Natural killer cell (primary cell): ENCODE data around the gene CD72. TPM values are rescaled to one million over a fixed set of nuclear protein-coding genes. Genes with fewer than 3 reads are reported as not detected.

Experiments used
- ATAC-seq, 3 donors: fragments of 150-1000 bp in 2 of 3; fragments of 200-7000 bp in 1 of 3; cut with Tn5 transposase; 1 replicate in 1 of 3; 2 replicates in 2 of 3; pipeline ENCODE4 v1.10.0; 2021; ENCODE audit warnings: mild to moderate bottlenecking in 2 of 3, moderate library complexity in 2 of 3
- DNase-seq, 2 donors: peaks; one replicate each; pipeline versions ENCODE4 v3.0.0 to v3.0.0-alpha.2; 2013 to 2021; ENCODE audit warnings: mixed read lengths in 1 of 2
- H3K27ac ChIP-seq: one replicate; pipeline ENCODE4 v1.5.1; 2013; ENCODE audit warnings: mild to moderate bottlenecking, low read length
- H3K27me3 ChIP-seq: one replicate; pipeline ENCODE4 v1.6.1; 2013; ENCODE audit warnings: low read length; ENCODE audit not compliant: control insufficient read depth, insufficient read depth
- H3K36me3 ChIP-seq: one replicate; pipeline ENCODE4 v1.6.1; 2013; ENCODE audit warnings: low read length; ENCODE audit not compliant: control insufficient read depth, insufficient read depth
- H3K4me1 ChIP-seq: one replicate; pipeline ENCODE4 v1.6.1; 2013; ENCODE audit warnings: low read length; ENCODE audit not compliant: control insufficient read depth, insufficient read depth
- H3K4me3 ChIP-seq: one replicate; pipeline ENCODE4 v1.5.1; 2013; ENCODE audit warnings: low read length
- H3K9me3 ChIP-seq: one replicate; pipeline ENCODE4 v1.6.1; 2013; ENCODE audit warnings: low read length; ENCODE audit not compliant: control insufficient read depth, insufficient read depth
- H3K27ac Mint-ChIP-seq, 2 donors: one replicate each; pipeline ENCODE4 v1.8.0; 2022; ENCODE audit warnings: mild to moderate bottlenecking in 2 of 2, mixed read lengths in 2 of 2, moderate library complexity in 1 of 2
- H3K27me3 Mint-ChIP-seq, 2 donors: one replicate each; pipeline ENCODE4 v1.8.0; 2022; ENCODE audit warnings: low read depth in 2 of 2, mixed read lengths in 2 of 2
- H3K36me3 Mint-ChIP-seq: one replicate; pipeline ENCODE4 v1.8.0; 2022; ENCODE audit warnings: mixed read lengths
- H3K4me1 Mint-ChIP-seq, 2 donors: one replicate each; pipeline ENCODE4 v1.8.0; 2022; ENCODE audit warnings: mixed read lengths in 2 of 2
- H3K4me3 Mint-ChIP-seq: one replicate; pipeline ENCODE4 v1.8.0; 2022; ENCODE audit warnings: mild to moderate bottlenecking, moderate library complexity, mixed read lengths
- H3K9me3 Mint-ChIP-seq, 2 donors: one replicate each; pipeline ENCODE4 v1.8.0; 2022; ENCODE audit warnings: mixed read lengths in 2 of 2
- CTCF ChIP-seq: fragments of 200-600 bp; IDR thresholded peaks from one replicate; pipeline ENCODE4 v1.8.0; 2022; ENCODE audit warnings: antibody characterized with exemption
- WGBS: methylation state at CpG from one replicate; pipeline ENCODE4 v1.1.7; 2013; ENCODE audit warnings: missing lambda C conversion rate; ENCODE audit not compliant: insufficient coverage; 5-methylcytosine and 5-hydroxymethylcytosine counted together
- intact Hi-C: fragments of 100-400 bp; cut with micrococcal nuclease; formaldehyde crosslinking; loops from one replicate; pipeline ENCODE4 v1.14.2; 2022
- total RNA-seq, 4 donors: library from RNA; stranded (reverse); fragments of 120-200 nt in 1 of 4; gene quantifications; one replicate each; pipeline versions ENCODE4 v1.2.3 to v1.2.4, GENCODE V29; 2013 to 2022

Gene CD72
- total RNA-seq, 3 donors from 2014 or later (not counting 1 experiment from before 2014, with no cell fraction given): 27.0 to 48.1 (median 32.3) TPM

- H3K27ac Mint-ChIP-seq: no peak overlapping the region
- Histone ChIP-seq H3K4me3 (no peak overlapping the region), H3K27ac (no peak overlapping the region), H3K27me3 (no peaks in the 10 kb centered on the region), H3K9me3 (no peaks in the 10 kb centered on the region), H3K36me3 (peaks cover 2% of the 10 kb centered on the region), H3K4me1 (peaks cover 44% of the 10 kb centered on the region)
- H3K9me3 Mint-ChIP-seq: no peaks in the 10 kb centered on the region
- no peaks in the 10 kb centered on the region for H3K27me3 Mint-ChIP-seq
- WGBS: 100% methylated on average over 1 of the region's 1 CpG
- no peaks in the 10 kb centered on the region for H3K36me3 Mint-ChIP-seq
- ATAC-seq (no peak), DNase-seq (no peak)
- TF ChIP-seq CTCF: no peak
- intact Hi-C loops: no loop called here
- peak overlapping the region; percentile 52 for H3K4me3 Mint-ChIP-seq
- peaks cover 37 to 46% of the 10 kb centered on the region in 2 donors for H3K4me1 Mint-ChIP-seq
Observed at GRCh38 chr9:35666045-35666444, 47.8 kb upstream of the CD72 start.

GRCh38 chr9:35665471-35665818 is 47.2 kb upstream of the CD72 start:
- Mint-ChIP-seq H3K27ac (peak overlapping the region; percentile 50 to 95), H3K9me3 (no peaks in the 10 kb centered on the region), H3K4me1 (peaks cover 40 to 52% of the 10 kb centered on the region in 2 donors), H3K4me3 (peak overlapping the region; percentile 91), H3K36me3 (no peaks in the 10 kb centered on the region), H3K27me3 (no peaks in the 10 kb centered on the region)
- no peaks in the 10 kb centered on the region for H3K9me3 ChIP-seq
- H3K27me3 ChIP-seq: no peaks in the 10 kb centered on the region
- intact Hi-C loops: no loop called here
- peak overlapping the region; percentile 64 for H3K27ac ChIP-seq
- no peak for ATAC-seq
- peaks cover 50% of the 10 kb centered on the region for H3K4me1 ChIP-seq
- no peak for DNase-seq
- H3K36me3 ChIP-seq: peaks cover 8% of the 10 kb centered on the region
- 19% methylated on average over 3 of the region's 5 CpGs for WGBS
- TF ChIP-seq CTCF: no peak
- H3K4me3 ChIP-seq: peak overlapping the region; percentile 58

DNA sequence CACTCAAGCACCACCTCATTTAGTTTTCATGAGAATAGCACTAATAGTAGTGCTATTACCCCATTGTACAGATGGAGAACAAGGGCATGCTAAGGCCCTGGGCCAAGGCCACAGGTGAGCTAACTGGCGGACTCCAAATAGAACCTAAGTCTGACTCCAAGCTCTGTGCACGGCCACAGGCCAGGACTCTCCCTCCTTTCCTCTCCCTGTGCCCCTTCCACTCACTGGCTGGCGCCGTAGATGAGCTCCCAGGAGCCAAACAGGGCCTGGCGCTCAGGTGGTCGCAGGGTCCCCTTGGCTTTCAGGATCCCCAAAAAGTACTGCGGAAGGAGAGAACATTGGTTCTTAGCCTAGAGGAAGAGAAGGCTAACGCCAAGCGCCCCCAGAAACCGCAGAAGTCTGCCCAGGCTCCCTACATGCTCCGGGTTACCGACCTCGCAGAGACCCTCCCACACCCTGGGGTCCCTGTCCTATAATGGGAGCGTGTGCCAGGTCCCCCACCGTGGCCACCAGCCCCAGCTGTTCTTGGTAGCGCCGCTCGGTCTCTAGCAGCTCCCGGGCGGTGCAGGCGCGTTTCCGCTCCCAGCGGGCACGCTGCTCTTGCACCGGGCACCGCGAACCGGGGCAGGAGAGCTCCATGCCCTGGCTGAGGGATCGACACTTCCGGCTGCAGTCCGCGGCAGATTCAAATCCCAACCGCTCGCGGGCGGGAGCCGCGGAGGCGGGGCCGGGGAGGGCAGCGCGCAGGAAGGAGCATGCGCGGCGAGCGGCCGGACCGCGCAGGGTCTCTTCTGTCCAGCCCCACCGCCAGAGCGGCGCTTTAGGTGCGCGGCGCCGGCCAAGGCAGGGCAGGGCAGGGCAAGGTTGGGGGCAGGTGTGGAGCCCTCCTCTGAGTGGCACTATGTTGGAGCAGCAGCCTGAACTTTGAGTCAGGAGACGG is 46.6 kb upstream of the CD72 start, which contains the start of gene ARHGEF39:
TSS of gene ARHGEF39 (minus strand) at position 665 of the 940 bp plus-strand sequence. CDS start at position 639, 26 bp downstream.
- H3K9me3 Mint-ChIP-seq: no peaks in the 10 kb centered on the region
- ATAC-seq: peak; percentile 64 to 79 (median 69)
- no peak for TF ChIP-seq CTCF
- Histone ChIP-seq H3K4me1 (peaks cover 57% of the 10 kb centered on the region), H3K4me3 (peak within 1 kb of the TSS; percentile 58), H3K36me3 (peaks cover 13% of the 10 kb centered on the region), H3K27me3 (no peaks in the 10 kb centered on the region), H3K9me3 (no peaks in the 10 kb centered on the region), H3K27ac (peak within 1 kb of the TSS; percentile 64)
- WGBS: 10% methylated on average over 58 of the region's 58 CpGs
- peak within 1 kb of the TSS; percentile 91 for H3K4me3 Mint-ChIP-seq
- H3K27me3 Mint-ChIP-seq: no peaks in the 10 kb centered on the region
- peak; percentile 62 to 81 for DNase-seq
- peak within 1 kb of the TSS; percentile 94 to 95 for H3K27ac Mint-ChIP-seq
- intact Hi-C loops: no loop called here
- peaks cover 43 to 57% of the 10 kb centered on the region in 2 donors for H3K4me1 Mint-ChIP-seq
- H3K36me3 Mint-ChIP-seq: no peaks in the 10 kb centered on the region
